HG03442 (cell line): ENCODE results near the gene MACROD2.
"Not testable (repeated sequence)": the region's sequence is repeated elsewhere in the genome, so short reads cannot be mapped to it uniquely, and the experiment has no call there.

ENCODE experiments used
- ATAC-seq: cut with Tn5 transposase; IDR thresholded peaks from one replicate; pipeline ENCODE4 v1.9.1; 2021; ENCODE audit warnings: mild to moderate bottlenecking, moderate library complexity; ENCODE audit not compliant: unreplicated experiment

The MACROD2 gene

DNA sequence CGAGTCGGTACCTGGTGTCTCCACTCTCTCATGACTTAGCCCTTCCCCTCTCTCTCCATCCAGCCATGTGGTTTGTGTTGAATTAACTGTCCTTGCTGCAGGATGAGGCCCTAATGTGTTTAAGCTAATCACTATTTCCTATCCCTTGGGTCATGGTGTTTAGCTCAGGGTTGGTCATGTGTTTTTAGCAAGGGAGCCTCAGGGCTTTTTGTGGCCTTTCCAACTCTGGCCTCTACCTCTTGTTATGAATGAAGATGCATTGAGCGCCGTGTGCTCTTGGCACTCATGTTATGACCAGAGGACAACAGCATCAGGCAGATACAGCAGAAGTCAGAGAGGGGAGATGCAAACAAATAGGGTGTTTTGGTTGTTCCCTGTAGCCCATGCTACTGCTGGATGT lies 1016.3 kb downstream of the MACROD2 start:
- ATAC-seq = no peak

DNA sequence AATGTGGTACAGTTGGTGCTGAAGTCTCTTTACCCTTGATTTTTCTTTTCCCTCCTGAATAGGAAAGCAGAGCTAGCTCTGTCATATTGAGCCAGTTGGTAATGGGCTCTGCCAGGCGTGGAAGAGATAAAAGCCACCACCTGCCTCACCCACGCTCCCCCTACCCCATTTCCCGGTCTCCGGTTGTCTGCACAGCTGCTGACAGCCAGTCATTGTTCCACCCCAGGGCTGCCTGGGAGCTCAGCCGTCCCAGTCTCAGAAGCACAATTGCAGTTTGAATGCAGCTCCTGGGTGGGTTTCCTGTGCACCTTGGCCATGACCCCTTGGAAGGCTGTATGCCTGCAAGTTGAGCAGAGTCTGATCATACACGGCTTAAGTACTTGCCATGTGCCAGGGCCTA lies 1017.2 kb downstream of the MACROD2 start:
- ATAC-seq = no peak

DNA sequence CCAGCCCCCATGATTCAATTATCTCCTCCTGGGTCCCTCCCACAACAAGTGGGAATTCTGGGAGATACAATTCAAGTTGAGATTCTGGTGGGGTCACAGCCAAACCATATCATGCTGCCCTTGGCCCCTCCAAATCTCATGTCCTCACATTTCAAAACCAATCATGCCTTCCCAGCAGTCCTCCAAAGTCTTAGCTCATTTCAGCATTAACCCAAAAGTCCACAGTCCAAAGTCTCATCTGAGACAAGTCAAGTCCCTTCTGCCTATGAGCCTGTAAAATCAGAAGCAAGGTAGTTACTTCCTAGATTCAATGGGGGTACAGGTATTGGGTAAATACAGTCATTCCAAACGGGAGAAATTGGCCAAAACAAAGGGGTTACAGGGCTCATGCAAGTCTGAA lies 1021.6 kb downstream of the MACROD2 start:
- ATAC-seq = not testable (repeated sequence)

DNA sequence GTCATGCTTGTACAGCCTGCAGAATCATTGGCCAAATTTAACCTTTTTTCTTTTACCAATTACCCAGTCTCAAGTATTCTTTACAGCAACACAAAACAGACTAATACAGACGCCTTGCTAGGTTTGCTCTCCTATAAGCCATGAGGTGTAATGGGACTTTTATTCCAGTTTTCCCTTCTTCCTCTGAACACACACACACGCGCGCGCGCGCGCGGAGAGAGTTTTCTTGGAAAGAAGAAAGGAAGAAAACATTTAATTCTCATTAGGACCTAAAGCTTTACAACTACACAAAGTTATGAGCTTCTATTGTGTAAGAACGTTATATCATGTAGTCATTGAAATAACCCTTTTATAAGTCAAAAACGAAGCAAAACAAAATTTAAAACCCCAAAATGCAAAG lies 1023.6 kb downstream of the MACROD2 start:
- no peak for ATAC-seq

DNA sequence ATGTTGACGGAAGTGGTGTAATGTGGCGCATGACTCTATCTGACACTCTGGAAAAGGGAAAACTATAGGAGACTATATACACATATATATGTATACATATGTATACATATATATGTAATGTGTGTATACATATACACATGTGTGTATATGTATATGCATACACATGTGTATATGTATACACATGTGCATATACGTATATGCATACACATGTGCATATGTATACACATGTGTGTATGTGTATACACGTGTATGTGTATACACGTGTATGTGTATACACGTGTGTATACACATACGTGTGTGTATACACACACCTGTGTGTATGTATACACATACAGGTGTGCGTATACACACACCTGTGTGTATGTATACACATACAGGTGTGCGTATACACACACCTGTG lies 1025.5 kb downstream of the MACROD2 start:
- no peak for ATAC-seq

DNA sequence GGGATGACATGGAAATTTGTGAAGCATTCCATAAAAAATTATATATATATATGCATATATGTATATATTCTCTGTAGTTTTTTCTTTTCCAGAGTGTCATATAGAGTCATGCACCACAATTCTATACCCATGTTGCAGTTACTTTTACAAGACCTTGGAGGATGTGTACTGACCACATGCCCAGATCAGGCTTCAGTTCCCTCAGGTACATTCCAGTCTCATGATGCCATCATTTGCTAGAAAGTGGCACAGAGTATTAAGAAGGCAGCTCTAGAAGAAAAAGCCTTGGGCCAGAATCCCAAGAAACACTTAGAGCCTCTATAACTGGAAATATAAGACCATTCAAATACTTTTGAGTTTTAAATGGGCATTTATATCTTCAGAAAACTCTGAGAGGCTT lies 1027.6 kb downstream of the MACROD2 start:
- no peak for ATAC-seq

DNA sequence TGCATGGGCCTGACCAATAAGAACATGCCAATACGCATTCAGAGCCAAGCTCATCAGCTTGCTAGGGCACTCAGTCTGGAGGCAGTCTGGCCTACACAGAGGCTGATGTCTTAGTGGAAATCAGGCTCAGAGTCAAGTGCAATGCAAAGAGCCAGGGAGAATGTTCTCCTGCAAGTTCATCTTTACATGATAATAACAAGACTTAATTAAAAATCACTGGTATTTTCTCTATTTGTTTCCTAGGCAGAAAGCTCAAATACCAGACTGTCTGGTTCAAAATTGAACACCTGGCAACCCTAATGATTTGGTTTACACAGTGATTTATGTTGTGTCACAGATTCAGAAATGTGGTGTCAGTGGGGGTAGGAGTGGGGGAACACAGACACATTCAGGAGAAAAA lies 1031.4 kb downstream of the MACROD2 start:
- ATAC-seq = no peak

DNA sequence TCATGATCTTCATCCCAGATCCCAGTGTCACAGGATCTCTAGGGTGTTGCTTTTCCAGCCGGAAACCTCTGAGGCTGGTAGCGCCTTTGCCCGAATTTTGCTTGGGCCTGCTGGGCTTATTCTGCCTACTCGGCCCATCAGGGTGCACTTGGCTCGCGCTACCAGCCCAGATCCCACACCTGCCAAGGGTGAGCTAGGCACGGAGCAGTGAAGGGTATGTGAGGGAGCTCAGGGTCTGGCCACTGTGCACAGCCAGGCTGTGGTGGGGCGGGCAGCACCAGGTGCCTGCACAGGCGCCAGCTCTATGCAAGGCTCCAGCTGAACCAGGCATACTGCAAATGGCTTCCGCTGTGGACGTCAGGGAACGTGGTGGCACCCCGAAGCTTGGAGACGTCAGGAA lies 1035.5 kb downstream of the MACROD2 start:
- ATAC-seq = no peak

DNA sequence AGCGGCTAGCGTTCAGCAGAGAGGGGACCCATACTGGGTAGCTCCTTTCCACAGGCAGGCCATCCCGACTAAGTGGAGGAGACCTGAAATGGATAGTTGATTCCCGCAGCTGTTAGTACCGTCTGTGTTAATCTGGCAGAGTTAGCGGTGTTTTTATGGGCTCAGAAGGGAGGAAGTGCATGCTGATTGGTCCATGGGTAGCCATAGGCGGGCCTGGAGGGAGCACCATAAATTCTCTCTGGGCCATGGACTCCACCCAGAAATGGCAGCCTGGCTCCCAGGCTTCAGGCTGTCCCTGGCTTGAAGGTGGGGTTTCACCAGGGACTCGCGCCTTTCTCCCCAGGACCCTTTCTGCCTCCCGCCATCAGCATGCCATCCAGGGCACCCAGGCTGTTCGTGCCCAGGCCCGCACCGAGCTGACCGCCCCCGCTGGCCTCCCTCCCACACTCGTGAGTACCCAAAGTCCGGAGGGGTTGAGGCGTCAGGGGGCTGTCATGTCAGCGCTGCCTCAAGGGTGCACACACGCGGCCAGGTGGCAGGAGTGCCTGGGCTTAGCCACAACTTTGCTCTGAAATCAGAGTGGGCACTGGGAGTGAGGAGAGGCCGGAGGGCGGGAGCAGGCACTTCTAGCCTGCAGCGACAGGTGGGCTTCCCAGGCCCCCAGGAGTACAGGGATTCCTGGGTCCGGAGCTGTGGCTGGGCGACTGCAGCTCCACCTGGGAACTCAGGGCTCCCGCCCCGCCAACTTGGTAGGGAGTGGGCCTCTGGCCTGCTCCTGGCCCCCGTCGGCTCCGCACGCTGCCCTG lies 1036.4 kb downstream of the MACROD2 start:
- no peak for ATAC-seq

DNA sequence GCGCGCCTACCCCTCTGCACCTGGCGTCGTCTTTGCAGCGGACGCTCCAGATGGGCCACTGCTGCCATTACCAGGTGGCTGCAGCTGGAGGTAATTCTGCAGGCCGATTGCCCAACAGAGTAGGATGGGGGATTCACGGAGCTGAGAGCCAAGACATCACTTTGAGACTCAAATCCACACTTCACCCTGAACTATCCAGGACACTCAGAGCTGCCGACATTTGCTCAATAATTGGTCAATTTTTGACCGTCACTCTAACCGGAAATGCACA lies 1037.0 kb downstream of the MACROD2 start:
- ATAC-seq = no peak

DNA sequence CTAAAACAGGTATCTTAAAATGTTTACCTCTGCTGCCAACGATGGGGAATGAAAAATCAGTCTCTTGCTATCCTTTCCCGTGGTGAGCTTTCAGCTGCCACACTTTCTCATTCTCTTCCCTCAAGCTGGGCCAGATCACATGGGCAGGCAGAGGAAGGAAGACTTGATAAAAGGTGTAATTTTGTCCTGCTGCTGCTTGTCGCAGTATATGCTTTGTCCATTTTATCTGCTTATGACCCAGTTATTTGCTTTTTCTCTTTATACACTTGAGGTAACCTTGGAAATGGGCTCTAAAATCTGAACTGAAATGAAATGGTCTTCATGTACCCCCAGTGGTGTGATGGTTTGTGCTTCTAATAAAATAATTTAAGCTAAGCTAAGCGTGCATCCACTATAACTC lies 1038.0 kb downstream of the MACROD2 start:
- ATAC-seq = no peak

DNA sequence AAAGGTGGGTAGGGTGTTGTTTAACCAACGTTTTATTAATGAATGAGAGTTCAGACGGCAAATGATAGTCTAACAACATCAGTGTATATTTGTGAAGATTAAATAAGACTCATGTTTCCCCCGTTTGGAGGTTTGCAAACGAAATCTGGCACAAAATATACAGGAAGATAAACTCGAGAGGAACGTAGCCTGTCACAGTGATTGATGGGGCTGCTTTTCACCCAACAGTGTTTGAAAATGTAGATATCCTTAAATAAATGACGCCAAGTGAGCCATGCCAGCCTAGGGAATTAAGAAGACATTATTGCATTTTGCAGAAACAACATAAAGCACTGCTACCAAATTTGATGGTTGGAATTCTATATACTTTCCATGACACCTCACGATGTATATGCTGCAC lies 1038.6 kb downstream of the MACROD2 start:
- no peak for ATAC-seq

DNA sequence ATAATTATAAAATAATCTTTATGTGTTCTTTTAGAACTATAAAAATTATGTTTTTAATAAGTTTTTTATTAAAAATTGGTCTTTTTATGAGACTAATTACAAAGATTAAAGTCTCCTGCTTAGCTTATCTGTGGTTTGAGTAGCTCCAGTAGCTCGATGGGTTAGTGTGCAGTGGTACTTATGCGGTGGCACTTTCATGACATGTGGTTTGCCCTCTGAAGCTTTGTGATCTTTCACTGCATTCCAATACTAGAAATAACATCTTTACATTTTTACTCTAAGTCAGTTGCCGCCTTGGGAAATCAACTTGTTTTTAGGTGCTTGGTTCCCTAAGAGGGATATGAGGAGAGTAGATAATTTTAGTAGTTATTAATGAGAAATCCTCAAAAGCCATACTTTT lies 1041.6 kb downstream of the MACROD2 start:
- ATAC-seq = no peak

DNA sequence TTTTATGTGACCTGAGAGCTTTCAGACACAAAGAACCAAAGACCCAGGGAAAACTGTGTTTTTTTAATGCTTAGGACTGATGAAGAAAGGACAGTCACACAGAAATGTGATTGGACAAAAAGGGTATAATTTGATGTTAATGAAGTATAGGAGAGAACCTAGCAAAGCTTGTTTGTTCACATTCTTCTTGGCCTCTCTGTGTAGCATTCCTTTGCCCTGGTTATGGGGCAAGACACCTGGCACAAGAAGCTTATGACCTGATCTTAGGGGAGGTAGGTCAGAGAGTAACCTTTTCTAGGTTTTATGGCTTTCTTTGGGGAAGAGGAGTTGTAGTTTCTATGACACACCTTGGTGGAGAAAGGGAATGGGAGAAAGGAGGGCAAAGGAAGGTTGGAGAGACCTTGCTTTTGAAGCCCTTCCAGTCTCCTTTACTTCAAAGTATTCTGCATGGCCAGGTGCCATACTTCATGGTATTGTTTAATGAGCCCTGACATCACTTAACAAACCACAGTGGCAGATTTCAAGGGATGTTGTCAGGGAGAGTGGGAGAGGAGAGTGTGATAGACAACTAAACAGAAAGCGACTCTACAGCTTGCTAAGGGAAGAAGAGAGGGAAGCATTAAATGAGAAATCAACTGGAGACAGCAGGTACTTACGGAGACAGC lies 1043.9 kb downstream of the MACROD2 start:
- no peak for ATAC-seq

DNA sequence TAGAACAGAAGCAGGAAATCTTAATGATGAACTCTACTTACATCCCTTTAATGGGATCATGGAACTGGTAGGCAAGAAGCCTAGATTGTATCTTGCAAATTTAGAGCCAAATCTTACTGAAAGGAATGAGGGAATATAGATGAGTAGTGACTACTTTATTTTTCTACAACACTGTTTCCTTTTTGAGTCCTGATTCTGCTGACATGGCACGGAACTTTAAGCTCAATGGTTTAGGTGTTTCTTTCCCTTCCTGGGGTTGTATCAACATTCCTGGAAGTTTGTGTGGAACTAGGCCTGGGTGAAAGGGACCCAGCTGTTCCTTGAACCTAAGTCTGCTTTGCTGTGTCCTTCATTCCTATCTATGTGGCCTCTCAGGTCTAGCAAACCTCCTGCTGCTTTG lies 1047.4 kb downstream of the MACROD2 start:
- no peak for ATAC-seq

DNA sequence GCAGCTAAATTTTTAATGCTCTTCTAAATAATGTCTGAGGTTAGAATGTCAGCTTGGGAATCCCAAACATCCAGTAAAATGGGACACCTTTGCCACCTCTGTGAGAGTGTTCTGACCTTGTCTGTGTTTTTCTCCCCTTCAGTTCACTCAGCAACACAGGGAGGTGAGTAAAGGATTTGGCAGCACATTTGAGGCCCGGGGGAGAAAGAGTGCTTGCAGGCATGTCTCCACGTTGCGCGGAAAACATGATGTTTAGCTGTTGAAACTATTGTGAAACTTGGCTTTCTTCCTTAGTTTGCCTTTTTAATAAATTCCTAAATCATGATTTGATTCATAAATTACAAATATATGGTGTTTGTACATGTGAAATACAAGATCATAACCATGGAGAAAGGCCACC lies 1049.9 kb downstream of the MACROD2 start:
- ATAC-seq = no peak

DNA sequence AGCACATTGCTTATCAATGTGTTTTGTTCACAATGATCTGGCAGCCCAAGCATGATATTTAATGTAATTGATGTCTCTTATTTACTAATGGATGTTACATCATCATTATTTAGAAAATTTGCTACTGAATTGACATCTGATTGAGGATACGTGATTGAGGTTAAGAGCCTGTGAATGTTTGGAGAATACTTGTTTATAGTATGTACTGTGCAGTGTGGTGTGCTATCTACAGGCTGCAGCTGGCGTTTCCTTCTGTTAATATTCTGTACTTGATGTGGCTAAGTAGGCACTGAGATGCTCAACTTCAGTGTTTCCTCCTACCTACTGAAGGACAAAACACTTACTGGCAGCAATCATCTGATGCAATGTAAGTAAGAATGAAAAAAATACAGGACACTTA lies 1051.7 kb downstream of the MACROD2 start:
- no peak for ATAC-seq

DNA sequence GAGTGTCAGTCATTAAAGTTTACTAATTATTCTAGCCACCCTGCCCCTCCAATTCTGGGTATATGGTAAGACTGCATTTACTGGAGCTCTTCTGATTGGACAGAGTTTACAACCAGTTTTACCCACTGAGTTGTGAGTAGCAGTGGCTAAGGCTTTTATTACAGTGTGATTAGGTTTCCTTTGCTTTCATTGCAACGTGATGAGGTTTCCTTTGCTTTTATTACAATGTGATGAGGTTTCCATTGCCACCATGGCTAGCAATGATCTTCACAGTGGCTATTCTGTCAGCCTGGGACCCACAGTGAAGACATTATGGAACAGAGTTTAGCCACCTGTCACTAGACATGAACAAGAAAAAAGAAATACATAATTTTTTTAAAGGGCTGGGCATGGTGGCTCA lies 1052.3 kb downstream of the MACROD2 start:
- no peak for ATAC-seq

DNA sequence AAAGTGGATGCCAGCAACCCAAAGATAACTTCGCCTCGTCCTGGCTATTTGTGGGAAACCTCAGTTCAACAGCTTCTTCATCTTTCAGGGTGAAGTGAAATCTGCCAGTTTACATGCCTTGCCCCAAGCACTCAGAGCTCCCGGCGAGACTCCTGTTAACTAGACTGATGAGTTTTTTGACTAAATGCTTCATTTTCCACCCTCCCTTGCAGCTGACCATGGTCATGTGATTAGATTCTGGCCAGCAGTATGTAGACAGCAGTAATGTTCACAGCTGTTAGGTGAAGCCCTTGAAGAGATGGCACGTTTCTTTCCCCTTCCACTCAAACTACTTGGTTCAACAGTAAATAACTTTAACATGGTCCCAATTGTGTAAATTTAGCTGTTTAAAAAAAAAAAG lies 1060.9 kb downstream of the MACROD2 start:
- ATAC-seq = no peak

DNA sequence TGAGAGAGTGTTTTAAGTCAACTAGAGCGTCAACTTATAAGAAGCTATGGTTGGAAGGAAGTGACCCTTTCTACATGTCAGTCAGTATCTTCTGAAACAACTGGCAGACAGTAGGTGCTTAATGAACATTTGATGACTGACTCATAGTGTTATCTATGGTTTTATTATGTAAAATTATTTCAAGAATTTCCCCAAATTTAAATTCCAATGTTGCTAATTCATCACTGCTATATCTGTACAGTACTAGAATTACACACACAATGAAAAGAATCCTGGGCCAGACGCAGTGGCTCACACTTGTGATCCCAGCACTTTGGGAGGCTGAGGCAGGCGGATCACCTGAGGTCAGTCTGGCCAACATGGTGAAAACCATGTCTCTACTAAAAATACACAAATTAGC lies 1063.5 kb downstream of the MACROD2 start:
- no peak for ATAC-seq

DNA sequence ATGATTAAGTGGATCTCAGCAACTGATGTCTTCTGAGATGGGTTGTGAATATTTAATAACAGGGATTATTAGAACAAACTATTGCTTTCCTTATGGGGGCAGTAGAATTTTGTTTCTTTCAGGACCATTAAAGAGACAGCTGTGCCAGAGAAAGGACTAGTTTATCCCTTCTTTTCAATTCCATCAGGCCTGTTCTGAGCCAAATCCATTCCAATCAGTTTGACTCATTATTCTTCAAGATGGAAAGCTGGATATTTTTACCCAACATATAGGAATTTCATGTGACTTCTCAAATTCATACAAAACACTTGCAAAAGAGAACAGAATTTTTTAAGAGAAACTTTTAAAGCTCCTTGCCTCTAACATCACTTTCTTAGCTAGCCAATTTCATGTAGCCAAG lies 1064.1 kb downstream of the MACROD2 start:
- no peak for ATAC-seq

DNA sequence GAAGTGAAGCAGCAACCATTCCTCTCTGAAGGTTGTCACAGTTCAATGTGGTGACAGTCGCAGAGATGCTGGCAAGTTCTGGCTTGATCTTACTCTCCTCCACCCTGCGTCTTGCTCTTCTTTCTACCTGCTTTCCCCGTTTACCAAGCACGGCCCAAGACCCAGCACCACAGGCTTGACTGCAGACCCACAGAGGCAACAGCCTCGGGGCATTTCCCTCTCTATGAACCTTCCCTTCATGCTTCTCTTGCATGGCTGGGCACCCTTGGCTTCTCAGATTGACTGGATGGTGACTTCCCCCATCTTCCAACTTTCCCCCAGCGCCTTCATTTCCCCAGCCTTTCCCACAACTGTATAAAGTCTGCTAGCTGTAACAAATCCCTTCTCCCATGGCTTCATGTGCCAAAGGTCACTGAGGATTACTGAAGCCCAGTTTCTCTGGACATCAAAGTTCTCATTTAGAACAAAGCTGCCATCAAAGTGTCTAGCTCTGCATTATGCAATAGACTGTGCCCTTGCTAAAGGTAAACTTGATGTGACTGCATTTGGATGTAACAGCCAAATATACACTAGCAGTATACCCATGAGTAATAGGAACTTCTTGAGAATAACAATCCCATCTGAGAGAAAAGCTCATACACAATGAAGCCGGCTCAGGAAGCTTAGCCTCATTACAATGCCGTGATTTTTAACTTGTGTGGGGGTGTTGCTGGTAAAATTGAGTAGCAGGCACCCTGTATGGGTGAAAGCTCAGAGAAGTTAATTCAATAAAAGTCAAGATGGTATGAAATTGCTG lies 1065.1 kb downstream of the MACROD2 start:
- ATAC-seq = no peak
